ENCODE measurements around the gene TBC1D32. TPM values are rescaled to one million over a fixed set of nuclear protein-coding genes. Genes with fewer than 3 reads are reported as not detected.

Gene TBC1D32
- polyA plus RNA-seq, 1 of the 3 experiments (the other 2 are of a cell fraction): 2.3 TPM

DNA sequence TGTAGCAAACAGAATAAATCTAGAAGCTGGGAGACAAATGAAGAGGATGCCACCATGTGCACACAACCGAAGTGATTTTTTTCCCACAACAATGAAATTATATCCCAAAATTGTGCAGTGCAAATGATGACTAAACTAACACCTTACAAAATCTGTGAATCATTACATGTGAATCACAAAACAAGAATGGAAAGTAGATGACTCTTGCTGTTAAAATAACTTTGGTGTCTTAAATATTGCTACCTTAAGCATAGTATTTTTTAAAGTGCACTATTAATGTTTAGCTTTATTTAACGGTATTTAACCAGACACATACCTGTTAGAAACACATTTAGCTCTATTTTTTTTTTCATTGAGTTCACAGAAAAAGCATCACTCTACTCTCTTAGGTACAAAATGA, 190.8 kb downstream of the TBC1D32 start (continued):
- TF ChIP-seq TCF12 (IDR thresholded peaks at IDR 0.05) (no peak), NFIC (IDR thresholded peaks at IDR 0.05; ENCODE audit: borderline replicate concordance) (no peak), CHD2 (IDR thresholded peaks at IDR 0.05; ENCODE audit: low read length, partially characterized antibody) (no peak), MXI1 (IDR thresholded peaks at IDR 0.05; ENCODE audit: low read depth, low read length) (no peak), TEAD4 (IDR thresholded peaks at IDR 0.05; ENCODE audit: borderline replicate concordance, insufficient read depth) (no peak), TAF1 (IDR thresholded peaks at IDR 0.05; ENCODE audit: borderline replicate concordance, low read depth, low read length) (no peak)

DNA sequence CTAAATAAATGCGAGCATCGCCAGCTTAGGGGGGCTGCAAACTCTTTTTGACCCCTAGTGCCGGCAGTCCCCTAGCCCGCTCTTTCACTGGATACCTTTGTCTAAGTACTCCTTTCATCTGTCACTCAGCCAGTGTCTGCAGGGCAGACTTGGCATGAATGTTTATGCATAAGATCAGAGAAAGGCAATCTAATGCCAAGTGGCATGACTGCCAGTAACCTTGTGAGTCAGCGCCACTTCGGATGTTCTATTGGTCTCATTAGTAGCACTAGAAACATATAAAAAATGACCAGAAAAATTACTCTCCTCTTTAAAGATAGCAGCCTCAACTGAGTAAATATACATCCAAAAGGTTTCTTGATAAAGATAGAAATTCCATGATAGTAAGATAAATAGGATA, 192.2 kb downstream of the TBC1D32 start:
- Histone ChIP-seq H3K9ac (no peak overlapping the region), H3K4me2 (no peak overlapping the region), H2AFZ (ENCODE audit: low read depth) (no peak overlapping the region), H3K4me1 (ENCODE audit: control insufficient read depth in 1 of 2, insufficient read depth in 2 of 2, low read depth in 1 of 2, low read length in 1 of 2) (no peaks in the 10 kb centered on the region), H3K4me3 (ENCODE audit: low read depth in 2 of 2, low read length in 1 of 2) (no peak overlapping the region), H3K27me3 (ENCODE audit: insufficient read depth) (no peaks in the 10 kb centered on the region), H3F3A (replicated peaks; ENCODE audit: insufficient read depth) (peaks cover 3% of the 10 kb centered on the region), H4K20me1 (ENCODE audit: insufficient read depth) (no peaks in the 10 kb centered on the region), H3K9me3 (no peaks in the 10 kb centered on the region), H3K27ac (ENCODE audit: low read depth in 2 of 2, low read length in 1 of 2) (no peak overlapping the region), H3K79me2 (ENCODE audit: insufficient read depth) (no peaks in the 10 kb centered on the region), H3K9me2 (no peaks in the 10 kb centered on the region), H3K36me3 (replicated peaks in 1 of 2; ENCODE audit: control insufficient read depth in 1 of 2, insufficient read depth in 2 of 2, low read length in 1 of 2) (peaks cover 0 to 3% of the 10 kb centered on the region in 2 experiments)
- ChIA-PET POLR2A (no interaction called here), CTCF (no interaction called here)
- no peak for TF ChIP-seq TEAD4 (IDR thresholded peaks at IDR 0.05; ENCODE audit: borderline replicate concordance, insufficient read depth)
- no peak for TF ChIP-seq RFX5 (IDR thresholded peaks at IDR 0.05; ENCODE audit: low read length)
- no peak for TF ChIP-seq EZH2phosphoT487 (IDR thresholded peaks at IDR 0.05; ENCODE audit: borderline replicate concordance, low read depth)
- TF ChIP-seq, protein P1, sequence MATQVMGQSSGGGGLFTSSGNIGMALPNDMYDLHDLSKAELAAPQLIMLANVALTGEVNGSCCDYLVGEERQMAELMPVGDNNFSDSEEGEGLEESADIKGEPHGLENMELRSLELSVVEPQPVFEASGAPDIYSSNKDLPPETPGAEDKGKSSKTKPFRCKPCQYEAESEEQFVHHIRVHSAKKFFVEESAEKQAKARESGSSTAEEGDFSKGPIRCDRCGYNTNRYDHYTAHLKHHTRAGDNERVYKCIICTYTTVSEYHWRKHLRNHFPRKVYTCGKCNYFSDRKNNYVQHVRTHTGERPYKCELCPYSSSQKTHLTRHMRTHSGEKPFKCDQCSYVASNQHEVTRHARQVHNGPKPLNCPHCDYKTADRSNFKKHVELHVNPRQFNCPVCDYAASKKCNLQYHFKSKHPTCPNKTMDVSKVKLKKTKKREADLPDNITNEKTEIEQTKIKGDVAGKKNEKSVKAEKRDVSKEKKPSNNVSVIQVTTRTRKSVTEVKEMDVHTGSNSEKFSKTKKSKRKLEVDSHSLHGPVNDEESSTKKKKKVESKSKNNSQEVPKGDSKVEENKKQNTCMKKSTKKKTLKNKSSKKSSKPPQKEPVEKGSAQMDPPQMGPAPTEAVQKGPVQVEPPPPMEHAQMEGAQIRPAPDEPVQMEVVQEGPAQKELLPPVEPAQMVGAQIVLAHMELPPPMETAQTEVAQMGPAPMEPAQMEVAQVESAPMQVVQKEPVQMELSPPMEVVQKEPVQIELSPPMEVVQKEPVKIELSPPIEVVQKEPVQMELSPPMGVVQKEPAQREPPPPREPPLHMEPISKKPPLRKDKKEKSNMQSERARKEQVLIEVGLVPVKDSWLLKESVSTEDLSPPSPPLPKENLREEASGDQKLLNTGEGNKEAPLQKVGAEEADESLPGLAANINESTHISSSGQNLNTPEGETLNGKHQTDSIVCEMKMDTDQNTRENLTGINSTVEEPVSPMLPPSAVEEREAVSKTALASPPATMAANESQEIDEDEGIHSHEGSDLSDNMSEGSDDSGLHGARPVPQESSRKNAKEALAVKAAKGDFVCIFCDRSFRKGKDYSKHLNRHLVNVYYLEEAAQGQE (IDR thresholded peaks at IDR 0.05; ENCODE audit: low read depth, low read length): no peak
- no peak for TF ChIP-seq SMC3 (IDR thresholded peaks at IDR 0.05; ENCODE audit: low read depth, low read length)
- no peak for DNase-seq
- 88% methylated on average over 6 of the region's 6 CpGs for WGBS (ENCODE audit: low lambda C conversion rate)

DNA sequence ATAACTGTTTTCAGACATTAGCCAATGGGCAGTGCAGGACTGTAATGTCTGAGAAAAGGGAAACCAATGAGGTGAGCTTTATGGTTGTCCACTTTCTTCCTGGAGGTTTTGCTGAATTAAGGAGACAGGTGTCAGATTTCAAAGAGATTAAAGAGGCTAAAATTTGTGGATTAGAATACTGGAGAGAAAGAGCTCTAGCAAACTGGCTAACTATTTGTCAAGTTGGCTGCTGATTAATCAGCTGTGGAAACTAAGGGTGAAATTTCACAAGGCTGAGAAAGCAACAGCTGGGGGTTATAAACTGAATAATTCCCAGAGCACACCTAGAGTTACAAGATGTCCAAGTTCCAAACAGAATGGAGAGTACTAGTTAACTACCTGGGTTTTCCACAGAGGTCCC, 198.9 kb downstream of the TBC1D32 start:
- H3K4me3 ChIP-seq (ENCODE audit: low read depth in 2 of 2, low read length in 1 of 2): no peak overlapping the region
- CTCF ChIA-PET: interaction anchor here (1.9 kb wide), 1 partner anchor 17 kb away, joined by 4 read pairs; no protein-coding TSS in a partner anchor
- H3K9ac ChIP-seq: no peak overlapping the region
- H3K9me3 ChIP-seq: no peaks in the 10 kb centered on the region
- no peaks in the 10 kb centered on the region for H4K20me1 ChIP-seq (ENCODE audit: insufficient read depth)
- H2AFZ ChIP-seq (ENCODE audit: low read depth): no peak overlapping the region
- H3K4me1 ChIP-seq (ENCODE audit: control insufficient read depth in 1 of 2, insufficient read depth in 2 of 2, low read depth in 1 of 2, low read length in 1 of 2): no peaks in the 10 kb centered on the region
- DNase-seq: no peak
- H3K4me2 ChIP-seq: no peak overlapping the region
- POLR2A ChIA-PET: no interaction called here
- no peaks in the 10 kb centered on the region for H3K79me2 ChIP-seq (ENCODE audit: insufficient read depth)
- no peaks in the 10 kb centered on the region for H3K9me2 ChIP-seq
- H3K27ac ChIP-seq (ENCODE audit: low read depth in 2 of 2, low read length in 1 of 2): no peak overlapping the region
- peaks cover 4% of the 10 kb centered on the region for H3F3A ChIP-seq (replicated peaks; ENCODE audit: insufficient read depth)
- H3K27me3 ChIP-seq (ENCODE audit: insufficient read depth): no peaks in the 10 kb centered on the region
- H3K36me3 ChIP-seq (replicated peaks in 1 of 2; ENCODE audit: control insufficient read depth in 1 of 2, insufficient read depth in 2 of 2, low read length in 1 of 2): peaks cover 0 to 3% of the 10 kb centered on the region in 2 experiments
- TF ChIP-seq ZBTB33 (IDR thresholded peaks at IDR 0.05; ENCODE audit: borderline replicate concordance, low read depth) (no peak), NFIC (IDR thresholded peaks at IDR 0.05; ENCODE audit: borderline replicate concordance) (no peak), CTCF (IDR thresholded peaks at IDR 0.05) (no peak), USF1 (IDR thresholded peaks at IDR 0.05; ENCODE audit: borderline replicate concordance, low read depth) (no peak), ELF1 (IDR thresholded peaks at IDR 0.05) (no peak), TEAD4 (IDR thresholded peaks at IDR 0.05; ENCODE audit: borderline replicate concordance, insufficient read depth) (no peak), TCF12 (IDR thresholded peaks at IDR 0.05) (no peak), RFX5 (IDR thresholded peaks at IDR 0.05; ENCODE audit: low read length) (no peak), POLR2AphosphoS5 (IDR thresholded peaks at IDR 0.05; ENCODE audit: low read depth, low read length) (no peak)
- TF ChIP-seq, protein P2, sequence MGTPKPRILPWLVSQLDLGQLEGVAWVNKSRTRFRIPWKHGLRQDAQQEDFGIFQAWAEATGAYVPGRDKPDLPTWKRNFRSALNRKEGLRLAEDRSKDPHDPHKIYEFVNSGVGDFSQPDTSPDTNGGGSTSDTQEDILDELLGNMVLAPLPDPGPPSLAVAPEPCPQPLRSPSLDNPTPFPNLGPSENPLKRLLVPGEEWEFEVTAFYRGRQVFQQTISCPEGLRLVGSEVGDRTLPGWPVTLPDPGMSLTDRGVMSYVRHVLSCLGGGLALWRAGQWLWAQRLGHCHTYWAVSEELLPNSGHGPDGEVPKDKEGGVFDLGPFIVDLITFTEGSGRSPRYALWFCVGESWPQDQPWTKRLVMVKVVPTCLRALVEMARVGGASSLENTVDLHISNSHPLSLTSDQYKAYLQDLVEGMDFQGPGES (IDR thresholded peaks at IDR 0.05; ENCODE audit: low read depth, low read length): no peak
